Measurements from ENCODE around the gene CYP46A1. TPM values are rescaled to one million over a fixed set of nuclear protein-coding genes. Genes with fewer than 3 reads are reported as not detected.

Gene CYP46A1
- total RNA-seq, 4 donors from 2014 or later: 0.94 to 2.4 (median 0.95) TPM

- DNase-seq (ENCODE audit: low spot score) (no peak), ATAC-seq (ENCODE audit: low FRiP score) (no peak)
- TF ChIP-seq CTCF (IDR thresholded peaks at IDR 0.05): no peak
Measured at GRCh38 chr14:99747582-99748330, 63.7 kb downstream of the CYP46A1 start.

GRCh38 chr14:99748529-99748928, 64.4 kb downstream of the CYP46A1 start:
- no peak for TF ChIP-seq CTCF (IDR thresholded peaks at IDR 0.05)
- ATAC-seq (ENCODE audit: low FRiP score): no peak
- DNase-seq (ENCODE audit: low spot score): no peak

- no peak for TF ChIP-seq CTCF (IDR thresholded peaks at IDR 0.05)
- no peak for DNase-seq (ENCODE audit: low spot score)
- no peak for ATAC-seq (ENCODE audit: low FRiP score)
Measured at GRCh38 chr14:99749142-99749541, 65.0 kb downstream of the CYP46A1 start.

- no peak for DNase-seq (ENCODE audit: low spot score)
- TF ChIP-seq CTCF (IDR thresholded peaks at IDR 0.05): no peak
- ATAC-seq (ENCODE audit: low FRiP score): no peak
Measured at GRCh38 chr14:99749763-99750715, 65.9 kb downstream of the CYP46A1 start.

GRCh38 chr14:99750746-99751450, 66.8 kb downstream of the CYP46A1 start:
- no peak for TF ChIP-seq CTCF (IDR thresholded peaks at IDR 0.05)
- DNase-seq (ENCODE audit: low spot score) (no peak), ATAC-seq (ENCODE audit: low FRiP score) (no peak)

GRCh38 chr14:99751539-99752485, 67.7 kb downstream of the CYP46A1 start:
- no peak for DNase-seq (ENCODE audit: low spot score)
- TF ChIP-seq CTCF (IDR thresholded peaks at IDR 0.05): no peak
- ATAC-seq (ENCODE audit: low FRiP score): no peak

Measured in omental fat pad (tissue), 4 donors.